COLO829 (cell line): ENCODE results near the gene LCP2.

Experiments used
- DNase-seq: peaks from one replicate; pipeline ENCODE4 v3.0.0; 2012; ENCODE audit warnings: low spot score

LCP2 gene

GRCh38 chr5:170216257-170216864 is 81.2 kb downstream of the LCP2 start:
- DNase-seq, result peak; percentile 60

DNA sequence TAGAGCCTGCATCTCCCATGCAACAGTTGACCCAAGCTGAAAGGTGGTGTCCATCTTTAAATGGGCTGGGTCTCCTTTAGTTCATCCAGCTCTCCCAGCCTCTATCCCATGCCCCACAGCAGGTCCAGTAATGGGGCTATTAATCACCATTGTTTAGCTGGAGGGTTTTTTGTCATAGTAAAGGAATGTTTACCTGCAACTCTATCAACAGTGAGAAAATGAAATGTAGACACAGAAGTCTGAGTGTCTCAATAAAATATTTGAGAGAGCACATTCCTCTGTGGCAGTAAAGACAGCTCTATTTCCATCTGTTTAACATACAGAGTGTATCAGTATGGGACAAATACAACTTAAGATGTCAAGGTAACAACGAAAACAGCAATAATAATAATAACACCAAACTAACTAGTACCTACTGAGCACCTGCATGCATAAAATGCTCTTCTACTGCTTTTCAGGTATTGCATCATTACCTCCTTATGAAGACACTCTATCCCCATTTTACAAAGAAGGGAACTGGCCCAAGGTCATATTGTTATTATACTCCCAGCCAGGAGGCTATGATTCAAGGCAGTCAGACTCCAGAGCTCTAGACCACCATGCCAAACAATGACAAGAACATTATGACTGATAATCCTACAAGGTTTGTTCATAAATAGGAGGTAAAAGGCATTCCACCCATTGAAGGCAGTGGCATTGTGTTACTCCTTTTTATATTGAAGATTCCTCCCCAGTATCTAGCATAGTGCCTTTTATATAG is 85.8 kb downstream of the LCP2 start:
- no peak for DNase-seq

DNA sequence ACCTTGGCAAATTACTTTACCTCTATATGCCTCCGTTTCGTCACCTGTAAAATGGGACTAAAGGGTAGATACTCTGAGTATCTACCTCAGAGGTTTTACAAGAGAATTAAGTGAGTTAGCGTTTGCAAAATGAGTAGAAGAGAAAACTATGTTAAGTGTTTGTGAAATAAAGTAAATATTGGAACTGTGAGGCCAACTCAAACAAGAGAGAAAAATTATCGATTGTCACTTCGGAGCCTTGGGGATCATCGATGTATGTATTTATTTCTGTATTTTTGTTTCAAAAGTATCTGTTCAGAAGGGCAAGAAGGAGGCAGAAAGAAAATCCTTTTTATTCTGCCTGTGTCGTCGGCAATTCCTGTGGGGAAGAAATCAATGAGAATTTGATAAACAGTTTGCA is 90.6 kb downstream of the LCP2 start:
- no peak for DNase-seq

GRCh38 chr5:170206216-170206615 is 91.4 kb downstream of the LCP2 start:
- no peak for DNase-seq

DNA sequence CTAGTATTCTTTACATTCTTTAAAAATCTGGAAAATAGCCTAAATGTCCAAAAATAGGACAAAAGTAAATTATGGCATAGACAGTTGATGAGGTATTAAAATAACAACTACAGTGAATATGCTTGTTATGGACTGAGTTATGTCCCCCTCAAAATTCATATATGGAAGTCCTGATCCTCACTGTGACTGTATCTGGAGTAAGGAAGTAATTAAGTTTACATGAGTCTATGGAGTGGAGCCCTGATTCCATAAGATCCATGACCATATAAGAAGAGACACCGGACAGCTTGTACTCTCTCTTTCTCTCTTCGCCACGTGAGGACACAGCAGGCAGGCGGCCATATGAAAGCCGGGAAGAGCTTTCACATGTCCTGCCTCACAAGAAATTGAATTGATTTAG is 93.4 kb downstream of the LCP2 start:
- DNase-seq, result no peak

DNA sequence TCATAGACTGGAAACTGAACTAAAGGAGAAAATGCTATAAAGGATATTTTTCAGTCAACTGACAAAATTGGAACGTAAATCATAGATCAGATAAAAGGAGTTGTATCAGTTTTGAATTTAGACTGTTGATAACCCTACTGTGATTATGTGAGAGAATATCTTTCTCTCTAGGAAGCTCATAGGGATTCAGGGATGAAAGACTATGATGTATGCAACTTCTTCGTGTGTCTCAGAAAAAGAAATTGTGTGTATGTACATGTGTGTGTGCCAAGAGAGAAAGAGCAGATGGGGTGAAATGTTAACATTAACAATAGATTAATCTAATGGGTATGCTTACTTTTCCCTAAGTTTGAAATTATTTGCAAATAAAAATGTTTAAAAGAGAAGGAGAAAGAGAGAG is 95.5 kb downstream of the LCP2 start:
- DNase-seq, result no peak

- no peak for DNase-seq
Observed at GRCh38 chr5:170201311-170201710, 96.3 kb downstream of the LCP2 start.

DNA sequence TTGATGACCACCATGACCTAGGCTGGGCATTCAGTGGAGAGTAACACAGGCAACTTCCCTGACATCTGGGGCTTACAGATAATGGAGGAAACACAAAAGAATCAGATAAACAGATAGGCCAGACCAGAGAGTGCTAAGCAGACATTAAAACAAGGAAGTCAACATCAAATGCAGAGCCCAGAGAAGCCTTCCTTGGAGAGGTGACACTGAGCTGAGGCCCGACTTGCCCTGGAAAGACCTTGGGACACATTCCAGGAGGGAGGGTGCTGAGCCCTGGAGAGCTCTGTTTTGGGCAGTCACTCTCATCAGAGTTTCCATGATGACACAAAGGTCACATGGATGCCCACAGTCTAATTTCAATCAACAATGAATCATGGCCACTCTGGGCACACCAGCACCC is 96.7 kb downstream of the LCP2 start:
- DNase-seq, result no peak
